HepG2 (cell line): ENCODE results near the gene COL18A1.

Source experiments
- MYC ChIP-seq: sonication (generic); formaldehyde crosslinking; IDR thresholded peaks from 2 replicates; pipeline ENCODE4 v1.9.0; 2021; ENCODE audit warnings: missing genetic modification reagents, borderline replicate concordance
- RAD51 ChIP-seq: fragments of 450-650 bp; IDR thresholded peaks from 2 replicates; pipeline ENCODE4 v1.6.1; 2016; ENCODE audit warnings: borderline replicate concordance
- TF ChIP-seq, protein P1 (sequence below): sonication (generic); formaldehyde crosslinking; IDR thresholded peaks from 2 replicates; pipeline ENCODE4 v1.5.0; 2020; ENCODE audit warnings: mild to moderate bottlenecking, missing genetic modification reagents, moderate library complexity

DNA sequence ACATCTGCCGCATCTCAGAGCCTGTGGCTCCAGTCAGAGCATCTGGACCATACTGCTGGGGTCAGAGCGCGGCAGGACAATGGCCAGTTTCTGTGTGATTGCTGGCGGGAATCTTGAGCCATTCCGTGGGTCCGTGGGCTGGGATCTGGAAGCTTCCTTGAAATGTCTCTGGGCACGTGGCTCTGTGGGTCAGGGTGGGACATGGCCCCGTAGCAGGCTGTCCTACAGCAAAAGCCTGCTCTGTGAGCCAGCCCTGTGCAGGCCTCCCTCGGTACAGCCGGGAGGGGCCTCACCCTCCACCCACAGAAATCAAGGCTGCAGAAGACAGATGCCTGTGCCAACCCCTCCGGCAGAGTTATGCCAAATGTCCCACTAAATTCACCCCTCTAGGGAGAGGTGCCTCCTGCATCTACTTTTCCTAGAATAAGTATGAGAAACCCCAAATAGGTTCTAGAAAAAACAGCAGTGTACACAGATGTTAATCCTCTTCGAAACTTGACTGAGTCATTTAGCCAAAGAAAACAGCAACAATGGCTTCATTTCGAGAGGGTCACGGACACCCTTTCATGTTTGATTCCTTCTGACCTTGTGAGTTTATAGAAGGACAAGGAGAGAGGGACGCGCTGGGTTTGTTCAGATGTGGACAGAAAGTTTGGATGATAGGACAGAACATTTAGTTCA is 27.8 kb downstream of the COL18A1 start:
- TF ChIP-seq, protein P1, sequence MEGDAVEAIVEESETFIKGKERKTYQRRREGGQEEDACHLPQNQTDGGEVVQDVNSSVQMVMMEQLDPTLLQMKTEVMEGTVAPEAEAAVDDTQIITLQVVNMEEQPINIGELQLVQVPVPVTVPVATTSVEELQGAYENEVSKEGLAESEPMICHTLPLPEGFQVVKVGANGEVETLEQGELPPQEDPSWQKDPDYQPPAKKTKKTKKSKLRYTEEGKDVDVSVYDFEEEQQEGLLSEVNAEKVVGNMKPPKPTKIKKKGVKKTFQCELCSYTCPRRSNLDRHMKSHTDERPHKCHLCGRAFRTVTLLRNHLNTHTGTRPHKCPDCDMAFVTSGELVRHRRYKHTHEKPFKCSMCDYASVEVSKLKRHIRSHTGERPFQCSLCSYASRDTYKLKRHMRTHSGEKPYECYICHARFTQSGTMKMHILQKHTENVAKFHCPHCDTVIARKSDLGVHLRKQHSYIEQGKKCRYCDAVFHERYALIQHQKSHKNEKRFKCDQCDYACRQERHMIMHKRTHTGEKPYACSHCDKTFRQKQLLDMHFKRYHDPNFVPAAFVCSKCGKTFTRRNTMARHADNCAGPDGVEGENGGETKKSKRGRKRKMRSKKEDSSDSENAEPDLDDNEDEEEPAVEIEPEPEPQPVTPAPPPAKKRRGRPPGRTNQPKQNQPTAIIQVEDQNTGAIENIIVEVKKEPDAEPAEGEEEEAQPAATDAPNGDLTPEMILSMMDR (CRISPR knock-in tag), result no peak
- TF ChIP-seq MYC (CRISPR knock-in tag) (no peak; the same call in 1 of the 2 replicates), RAD51 (no peak)
